KMS-11 (cell line): ENCODE results near the gene APOO.

Experiments
- H2AFZ ChIP-seq: fragments of 200-600 bp; sonication (generic); 2 replicates; pipeline ENCODE4 v1.6.1; 2016; ENCODE audit warnings: antibody characterized with exemption, mixed run types, low read depth
- H3K27ac ChIP-seq: fragments of 200-600 bp; sonication (generic); 2 replicates; pipeline ENCODE4 v1.6.1; 2016; ENCODE audit warnings: mild to moderate bottlenecking, mixed run types
- H3K27me3 ChIP-seq: fragments of 200-600 bp; sonication (generic); 2 replicates; pipeline ENCODE4 v1.6.1; 2017; ENCODE audit warnings: mild to moderate bottlenecking, low read depth, mixed run types, moderate library complexity; ENCODE audit not compliant: insufficient read depth
- H3K36me3 ChIP-seq: fragments of 200-600 bp; sonication (generic); 2 replicates; pipeline ENCODE4 v1.6.1; 2017; ENCODE audit warnings: mild to moderate bottlenecking, mixed run types; ENCODE audit not compliant: insufficient read depth
- H3K4me1 ChIP-seq: fragments of 200-600 bp; sonication (generic); 2 replicates; pipeline ENCODE4 v1.6.1; 2016; ENCODE audit warnings: mild to moderate bottlenecking, low read depth, mixed run types; ENCODE audit not compliant: poor library complexity, severe bottlenecking
- H3K4me2 ChIP-seq: fragments of 200-600 bp; sonication (generic); 2 replicates; pipeline ENCODE4 v1.7.0; 2016; ENCODE audit warnings: mild to moderate bottlenecking, mixed run types
- H3K4me3 ChIP-seq: fragments of 200-600 bp; sonication (generic); IDR thresholded peaks from 2 replicates; pipeline ENCODE4 v1.6.1; 2017; ENCODE audit warnings: low read depth, low read length, mixed read lengths; ENCODE audit not compliant: insufficient read depth
- H3K79me2 ChIP-seq: fragments of 200-600 bp; sonication (generic); 2 replicates; pipeline ENCODE4 v1.6.1; 2016; ENCODE audit warnings: low read depth, mixed run types; ENCODE audit not compliant: insufficient read depth
- H3K9ac ChIP-seq: fragments of 200-600 bp; sonication (generic); 2 replicates; pipeline ENCODE4 v1.6.1; 2016; ENCODE audit warnings: mild to moderate bottlenecking, mixed run types
- H4K20me1 ChIP-seq: fragments of 200-600 bp; sonication (generic); 2 replicates; pipeline ENCODE4 v1.6.1; 2016; ENCODE audit warnings: mild to moderate bottlenecking, mixed run types; ENCODE audit not compliant: insufficient read depth
- CTCF ChIP-seq: fragments of 200-600 bp; sonication (generic); conservative IDR thresholded peaks from 2 replicates; pipeline ENCODE4 v1.6.1; 2017; ENCODE audit warnings: low read depth, mild to moderate bottlenecking, antibody characterized with exemption, low read length, moderate library complexity, mixed read lengths

Gene APOO

GRCh38 chrX:23790155-23790497 is 117.6 kb downstream of the APOO start:
- Histone ChIP-seq H4K20me1 (no peaks in the 10 kb centered on the region), H3K27ac (no peak overlapping the region), H2AFZ (no peak overlapping the region), H3K9ac (no peak overlapping the region), H3K4me1 (no peaks in the 10 kb centered on the region), H3K4me3 (no peak overlapping the region), H3K79me2 (no peaks in the 10 kb centered on the region), H3K36me3 (no peaks in the 10 kb centered on the region), H3K4me2 (no peak overlapping the region), H3K27me3 (no peaks in the 10 kb centered on the region)
- TF ChIP-seq CTCF, result no peak

GRCh38 chrX:23789386-23790154 is 118.2 kb downstream of the APOO start:
- H3K4me1 ChIP-seq, result no peaks in the 10 kb centered on the region
- H3K36me3 ChIP-seq, result no peaks in the 10 kb centered on the region
- no peak overlapping the region for H3K4me2 ChIP-seq
- H3K79me2 ChIP-seq, result no peaks in the 10 kb centered on the region
- no peak overlapping the region for H3K4me3 ChIP-seq
- H2AFZ ChIP-seq, result no peak overlapping the region
- TF ChIP-seq CTCF, result no peak
- no peaks in the 10 kb centered on the region for H3K27me3 ChIP-seq
- H3K9ac ChIP-seq, result no peak overlapping the region
- H3K27ac ChIP-seq, result no peak overlapping the region
- H4K20me1 ChIP-seq, result no peaks in the 10 kb centered on the region

GRCh38 chrX:23788946-23789345 is 118.8 kb downstream of the APOO start:
- H3K4me1 ChIP-seq, result peaks cover 6% of the 10 kb centered on the region
- no peak overlapping the region for H2AFZ ChIP-seq
- H3K4me2 ChIP-seq, result no peak overlapping the region
- H3K79me2 ChIP-seq, result no peaks in the 10 kb centered on the region
- no peak overlapping the region for H3K27ac ChIP-seq
- H3K4me3 ChIP-seq, result no peak overlapping the region
- H4K20me1 ChIP-seq, result no peaks in the 10 kb centered on the region
- H3K9ac ChIP-seq, result no peak overlapping the region
- TF ChIP-seq CTCF, result no peak
- H3K36me3 ChIP-seq, result no peaks in the 10 kb centered on the region
- no peaks in the 10 kb centered on the region for H3K27me3 ChIP-seq

- Histone ChIP-seq H4K20me1 (no peaks in the 10 kb centered on the region), H2AFZ (no peak overlapping the region), H3K79me2 (no peaks in the 10 kb centered on the region), H3K27ac (no peak overlapping the region), H3K4me3 (no peak overlapping the region), H3K9ac (no peak overlapping the region), H3K4me1 (peaks cover 9% of the 10 kb centered on the region), H3K36me3 (no peaks in the 10 kb centered on the region), H3K4me2 (no peak overlapping the region), H3K27me3 (no peaks in the 10 kb centered on the region)
- TF ChIP-seq CTCF, result no peak
Observed at GRCh38 chrX:23788521-23788920, 119.2 kb downstream of the APOO start.
